CD14-positive monocyte (primary cell): Measurements from ENCODE around the gene CRISPLD2. TPM values are rescaled to one million over a fixed set of nuclear protein-coding genes. Genes with fewer than 3 reads are reported as not detected.

Source experiments
- DNase-seq, 3 donors: peaks; one replicate each; pipeline ENCODE4 v3.0.0-alpha.2; 2011 to 2022
- H2AFZ ChIP-seq: 2 replicates; pipeline ENCODE4 v1.6.0; 2012; ENCODE audit warnings: mild to moderate bottlenecking, low read depth, low read length, inconsistent platforms; ENCODE audit not compliant: insufficient read depth, poor library complexity, severe bottlenecking
- H3K27ac ChIP-seq, 2 donors: 1 replicate in 1 of 2; 2 replicates in 1 of 2; pipeline ENCODE4 v1.5.1; 2012 to 2013; ENCODE audit warnings: low read length in 2 of 2, control low read depth in 1 of 2, inconsistent platforms in 1 of 2, low read depth in 1 of 2, mild to moderate bottlenecking in 1 of 2
- H3K27me3 ChIP-seq, 2 donors: one replicate each; pipeline versions ENCODE4 v1.6.0 to v1.6.1; 2011 to 2013; ENCODE audit warnings: low read length in 2 of 2; ENCODE audit not compliant: control insufficient read depth in 2 of 2, insufficient read depth in 2 of 2
- H3K36me3 ChIP-seq, 2 donors: replicated peaks in 1 of 2; 1 replicate in 1 of 2; 2 replicates in 1 of 2; pipeline versions ENCODE4 v1.5.1 to v1.6.1; 2012 to 2013; ENCODE audit warnings: low read length in 2 of 2, control low read depth in 1 of 2, inconsistent platforms in 1 of 2, mild to moderate bottlenecking in 1 of 2; ENCODE audit not compliant: insufficient read depth in 2 of 2, control insufficient read depth in 1 of 2
- H3K4me1 ChIP-seq, 2 donors: 1 replicate in 1 of 2; 2 replicates in 1 of 2; pipeline versions ENCODE4 v1.5.1 to v1.6.1; 2012 to 2013; ENCODE audit warnings: low read length in 2 of 2, control low read depth in 1 of 2, inconsistent platforms in 1 of 2, mild to moderate bottlenecking in 1 of 2, moderate library complexity in 1 of 2; ENCODE audit not compliant: insufficient read depth in 2 of 2, control insufficient read depth in 1 of 2
- H3K4me2 ChIP-seq: replicated peaks from 2 replicates; pipeline ENCODE3; 2012; ENCODE audit warnings: low read length, moderate library complexity, mild to moderate bottlenecking; ENCODE audit not compliant: poor library complexity, severe bottlenecking; ENCODE audit errors: extremely low read depth
- H3K4me3 ChIP-seq, 3 experiments: fragments of 200-600 bp in 1 of 3; sonication (generic) in 1 of 3; replicated peaks in 1 of 3; 1 replicate in 2 of 3; 2 replicates in 1 of 3; pipeline ENCODE4 v1.5.1; 2011 to 2013; ENCODE audit warnings: low read length in 3 of 3, mild to moderate bottlenecking in 3 of 3, control low read depth in 2 of 3, low read depth in 2 of 3, inconsistent platforms in 1 of 3, moderate library complexity in 1 of 3
- H3K79me2 ChIP-seq: 2 replicates; pipeline ENCODE4 v1.6.0; 2012; ENCODE audit warnings: mild to moderate bottlenecking, control low read depth, inconsistent platforms, low read length, moderate library complexity; ENCODE audit not compliant: insufficient read depth
- H3K9ac ChIP-seq: 2 replicates; pipeline ENCODE4 v1.6.0; 2017; ENCODE audit warnings: low read length, mild to moderate bottlenecking; ENCODE audit not compliant: insufficient read depth, poor library complexity, severe bottlenecking
- H3K9me3 ChIP-seq, 2 donors: replicated peaks in 1 of 2; 1 replicate in 1 of 2; 2 replicates in 1 of 2; pipeline versions ENCODE4 v1.5.1 to v1.6.1; 2012 to 2013; ENCODE audit warnings: low read length in 2 of 2, control low read depth in 1 of 2; ENCODE audit not compliant: control insufficient read depth in 1 of 2, insufficient read depth in 1 of 2
- H4K20me1 ChIP-seq: 2 replicates; pipeline ENCODE4 v1.6.0; 2012; ENCODE audit warnings: mild to moderate bottlenecking, low read length, control low read depth, moderate library complexity; ENCODE audit not compliant: insufficient read depth
- H3K27ac Mint-ChIP-seq, 7 donors: one replicate each; pipeline ENCODE4 v1.8.0; 2020; ENCODE audit warnings: mild to moderate bottlenecking in 7 of 7, mixed read lengths in 7 of 7, moderate library complexity in 6 of 7, inconsistent platforms in 2 of 7
- H3K27me3 Mint-ChIP-seq, 3 donors: one replicate each; pipeline ENCODE4 v1.8.0; 2021 to 2022; ENCODE audit warnings: low read depth in 3 of 3, mild to moderate bottlenecking in 3 of 3, mixed read lengths in 3 of 3, moderate library complexity in 3 of 3, inconsistent platforms in 1 of 3
- H3K36me3 Mint-ChIP-seq, 2 donors: one replicate each; pipeline ENCODE4 v1.8.0; 2020; ENCODE audit warnings: mixed read lengths in 2 of 2, inconsistent platforms in 1 of 2, mild to moderate bottlenecking in 1 of 2
- H3K4me1 Mint-ChIP-seq: one replicate; pipeline ENCODE4 v1.8.0; 2020; ENCODE audit warnings: mild to moderate bottlenecking, mixed read lengths
- H3K4me3 Mint-ChIP-seq, 2 donors: one replicate each; pipeline ENCODE4 v1.8.0; 2020; ENCODE audit warnings: mild to moderate bottlenecking in 2 of 2, mixed read lengths in 2 of 2, moderate library complexity in 1 of 2
- H3K9me3 Mint-ChIP-seq, 7 donors: one replicate each; pipeline ENCODE4 v1.8.0; 2020 to 2022; ENCODE audit warnings: mixed read lengths in 7 of 7, mild to moderate bottlenecking in 6 of 7, moderate library complexity in 6 of 7, inconsistent platforms in 2 of 7
- CTCF ChIP-seq: fragments of 200-600 bp; IDR thresholded peaks from one replicate; pipeline ENCODE4 v1.8.0; 2022; ENCODE audit warnings: antibody characterized with exemption, mild to moderate bottlenecking
- WGBS: methylation state at CpG from one replicate; pipeline ENCODE4 v1.1.5; 2013; ENCODE audit warnings: missing lambda C conversion rate; ENCODE audit not compliant: insufficient coverage; 5-methylcytosine and 5-hydroxymethylcytosine counted together
- intact Hi-C, 2 donors: fragments of 100-400 bp; cut with micrococcal nuclease; formaldehyde crosslinking; loops; one replicate each; pipeline versions ENCODE4 v1.15.0 to v1.15.1; 2023
- polyA plus RNA-seq, 3 donors: library from polyadenylated mRNA; depleted of rRNA in 1 of 3; unstranded in 2 of 3; stranded (reverse) in 1 of 3; fragments of 300-500 nt in 2 of 3; fragments of >200 nt in 1 of 3; fragmentation: Illumina TruSeq in 2 of 3; gene quantifications; 1 replicate in 2 of 3; 2 replicates in 1 of 3; pipeline ENCODE4 v1.2.3, GENCODE V29; 2012 to 2021

CRISPLD2 gene
- polyA plus RNA-seq, 3 donors = 40.7 to 90.4 (median 69.0) TPM

DNA sequence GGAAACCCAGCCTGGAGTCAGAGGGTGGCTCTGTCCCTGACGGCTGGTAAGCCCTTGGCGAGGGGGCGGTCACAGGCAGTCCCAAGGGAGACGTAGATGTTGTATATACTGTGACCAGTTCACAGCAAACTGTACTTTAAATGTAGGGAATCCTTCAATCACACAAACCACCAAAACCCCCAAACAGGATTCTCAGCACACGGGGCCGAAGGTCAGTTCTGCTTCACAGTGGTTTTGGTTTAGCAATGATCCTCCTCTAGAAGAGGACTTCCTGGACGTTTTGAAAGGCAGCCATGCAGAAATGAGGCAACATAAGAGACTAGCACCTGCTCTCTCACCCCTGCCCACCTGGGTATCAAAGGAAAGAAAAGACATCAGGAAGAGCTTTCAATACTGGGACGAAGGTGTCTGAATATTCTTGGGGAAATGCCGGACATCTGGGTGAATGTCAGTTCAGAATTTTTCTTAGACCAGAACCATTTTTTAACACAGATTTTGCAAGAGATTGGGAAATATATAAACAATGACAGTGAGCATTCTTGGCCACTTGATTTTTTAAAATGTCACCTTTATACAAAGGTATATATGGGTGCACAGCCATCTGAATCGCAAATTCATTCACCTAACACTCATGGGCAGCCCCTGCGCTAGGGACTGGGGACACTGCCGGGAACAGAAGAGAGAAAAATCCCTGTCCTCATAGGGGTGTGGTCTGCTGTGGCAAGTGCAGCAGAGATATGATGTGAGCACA is 74.2 kb downstream of the CRISPLD2 start:
- 7% methylated on average over 3 of the region's 12 CpGs for WGBS
- H3K27me3 ChIP-seq = no peaks in the 10 kb centered on the region
- peak; percentile 61 to 89 (median 84) for DNase-seq
- intact Hi-C loops = loop anchor here in 1 of 2 donors (2.0 kb wide), 1 partner anchor 17 kb away; no protein-coding TSS in a partner anchor
- peaks cover 30 to 72% of the 10 kb centered on the region in 2 donors for H3K36me3 Mint-ChIP-seq
- H3K79me2 ChIP-seq = no peaks in the 10 kb centered on the region
- peaks cover 0 to 8% (median 6%) of the 10 kb centered on the region in 7 donors for H3K9me3 Mint-ChIP-seq
- H3K27ac Mint-ChIP-seq = peak overlapping the region; percentile 90 to 99 (median 96)
- H4K20me1 ChIP-seq = no peaks in the 10 kb centered on the region
- H3K4me1 ChIP-seq = peaks cover 71 to 73% of the 10 kb centered on the region in 2 donors
- peak overlapping the region; percentile 3 to 56 for H3K4me3 Mint-ChIP-seq
- peaks cover 4 to 6% of the 10 kb centered on the region in 2 donors for H3K9me3 ChIP-seq
- peak overlapping the region; percentile 44 for H3K9ac ChIP-seq
- peaks cover 16 to 49% of the 10 kb centered on the region in 2 donors for H3K36me3 ChIP-seq
- peaks cover 0 to 6% (median 0%) of the 10 kb centered on the region in 3 donors for H3K27me3 Mint-ChIP-seq
- peak overlapping the region in 1 of 3 experiments; percentile 21 for H3K4me3 ChIP-seq
- H3K4me2 ChIP-seq = peak overlapping the region; percentile 48
- peaks cover 69% of the 10 kb centered on the region for H3K4me1 Mint-ChIP-seq
- no peak for TF ChIP-seq CTCF
- H3K27ac ChIP-seq = peak overlapping the region; percentile 94 to 98
- H2AFZ ChIP-seq = peak overlapping the region; percentile 53

- Mint-ChIP-seq H3K36me3 (peaks cover 27 to 72% of the 10 kb centered on the region in 2 donors), H3K4me3 (no peak overlapping the region), H3K9me3 (peaks cover 0 to 12% (median 7%) of the 10 kb centered on the region in 7 donors), H3K4me1 (peaks cover 76% of the 10 kb centered on the region), H3K27me3 (peaks cover 0 to 4% (median 0%) of the 10 kb centered on the region in 3 donors), H3K27ac (peak overlapping the region; percentile 80 to 97 (median 89))
- Histone ChIP-seq H3K27me3 (no peaks in the 10 kb centered on the region), H3K4me3 (peak overlapping the region in 1 of 3 experiments; percentile 13), H3K4me2 (no peak overlapping the region), H3K9me3 (peaks cover 4 to 6% of the 10 kb centered on the region in 2 donors), H2AFZ (no peak overlapping the region), H3K27ac (peak overlapping the region; percentile 94 to 98), H3K79me2 (no peaks in the 10 kb centered on the region), H3K36me3 (peaks cover 9 to 49% of the 10 kb centered on the region in 2 donors), H4K20me1 (no peaks in the 10 kb centered on the region), H3K9ac (no peak overlapping the region), H3K4me1 (peaks cover 75 to 82% of the 10 kb centered on the region in 2 donors)
- TF ChIP-seq CTCF = no peak
- no peak for DNase-seq
- WGBS = 98% methylated on average over 3 of the region's 6 CpGs
- intact Hi-C loops = loop anchor here in 1 of 2 donors (2.0 to 5.0 kb wide), 2 partner anchors 16 to 153 kb away; no protein-coding TSS in a partner anchor
Measured at GRCh38 chr16:84895016-84895415, 75.2 kb downstream of the CRISPLD2 start.
